ENCODE results near the gene ERBB4. TPM values are rescaled to one million over a fixed set of nuclear protein-coding genes. Genes with fewer than 3 reads are reported as not detected.
A peak's percentile ranks its signal among the peaks of the same experiment; 100 is the strongest.

ERBB4 gene
- total RNA-seq, 6 donors from 2014 or later: 3.3 to 24.2 (median 11.7) TPM

DNA sequence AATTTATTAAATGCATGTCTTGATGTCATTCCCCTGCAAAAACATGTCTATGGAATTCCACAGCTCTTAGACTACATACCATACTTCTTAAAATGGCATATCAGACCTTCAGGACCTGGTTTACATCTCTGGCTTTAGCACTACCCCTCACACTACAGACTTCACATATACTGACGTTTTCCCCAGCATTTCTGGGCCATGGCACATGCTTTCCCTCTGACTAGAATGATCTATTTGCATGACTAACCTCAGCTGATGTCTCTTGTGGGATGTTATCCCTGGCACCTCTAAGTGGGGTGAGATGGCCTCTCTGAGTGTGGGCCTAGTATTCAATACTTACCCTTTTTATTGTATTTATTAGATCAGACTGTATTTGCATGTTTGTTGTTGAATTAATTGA, 381.6 kb downstream of the ERBB4 start:
- Histone ChIP-seq H3K4me1 (no peaks in the 10 kb centered on the region), H3K9me3 (no peaks in the 10 kb centered on the region), H3K27ac (no peak overlapping the region), H3K4me3 (no peak overlapping the region), H3K36me3 (no peaks in the 10 kb centered on the region), H3K27me3 (no peaks in the 10 kb centered on the region)
- no peak for DNase-seq
- TF ChIP-seq, protein P1, sequence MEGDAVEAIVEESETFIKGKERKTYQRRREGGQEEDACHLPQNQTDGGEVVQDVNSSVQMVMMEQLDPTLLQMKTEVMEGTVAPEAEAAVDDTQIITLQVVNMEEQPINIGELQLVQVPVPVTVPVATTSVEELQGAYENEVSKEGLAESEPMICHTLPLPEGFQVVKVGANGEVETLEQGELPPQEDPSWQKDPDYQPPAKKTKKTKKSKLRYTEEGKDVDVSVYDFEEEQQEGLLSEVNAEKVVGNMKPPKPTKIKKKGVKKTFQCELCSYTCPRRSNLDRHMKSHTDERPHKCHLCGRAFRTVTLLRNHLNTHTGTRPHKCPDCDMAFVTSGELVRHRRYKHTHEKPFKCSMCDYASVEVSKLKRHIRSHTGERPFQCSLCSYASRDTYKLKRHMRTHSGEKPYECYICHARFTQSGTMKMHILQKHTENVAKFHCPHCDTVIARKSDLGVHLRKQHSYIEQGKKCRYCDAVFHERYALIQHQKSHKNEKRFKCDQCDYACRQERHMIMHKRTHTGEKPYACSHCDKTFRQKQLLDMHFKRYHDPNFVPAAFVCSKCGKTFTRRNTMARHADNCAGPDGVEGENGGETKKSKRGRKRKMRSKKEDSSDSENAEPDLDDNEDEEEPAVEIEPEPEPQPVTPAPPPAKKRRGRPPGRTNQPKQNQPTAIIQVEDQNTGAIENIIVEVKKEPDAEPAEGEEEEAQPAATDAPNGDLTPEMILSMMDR (IDR thresholded peaks at IDR 0.05): no peak
- TF ChIP-seq POLR2AphosphoS5 (IDR thresholded peaks at IDR 0.05) (no peak), POLR2A (IDR thresholded peaks at IDR 0.05) (no peak), EP300 (IDR thresholded peaks at IDR 0.05) (no peak)
- no peak for ATAC-seq (ENCODE audit: low FRiP score in 2 of 2)
- WGBS, 2 donors: 63% methylated on average over 1 of the region's 1 CpG

DNA sequence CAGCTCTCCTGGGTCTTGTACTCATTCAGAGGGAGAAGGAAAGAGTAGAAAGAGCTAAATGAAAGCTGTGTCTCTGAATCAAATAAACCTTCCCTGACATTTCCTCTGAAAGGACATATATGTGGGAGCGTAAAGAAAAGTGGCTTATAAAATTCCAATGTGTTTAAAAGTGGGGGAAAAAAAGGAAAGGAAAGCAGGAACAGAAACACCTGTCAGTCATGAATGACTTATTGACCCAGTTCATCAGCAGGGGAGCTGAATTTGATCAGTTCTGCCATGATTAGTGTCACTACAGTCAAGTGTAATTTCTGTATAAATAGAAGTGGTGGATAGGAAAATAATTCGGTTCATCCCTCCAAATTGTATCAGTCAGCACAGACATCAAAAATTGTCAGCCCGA, 382.5 kb downstream of the ERBB4 start:
- H3K4me3 ChIP-seq: no peak overlapping the region
- H3K27ac ChIP-seq: no peak overlapping the region
- no peaks in the 10 kb centered on the region for H3K27me3 ChIP-seq
- ATAC-seq (ENCODE audit: low FRiP score in 2 of 2) (no peak), DNase-seq (no peak)
- no peaks in the 10 kb centered on the region for H3K9me3 ChIP-seq
- H3K36me3 ChIP-seq: no peaks in the 10 kb centered on the region
- TF ChIP-seq, protein P1 (IDR thresholded peaks at IDR 0.05): no peak
- TF ChIP-seq POLR2A (IDR thresholded peaks at IDR 0.05): no peak
- TF ChIP-seq POLR2AphosphoS5 (IDR thresholded peaks at IDR 0.05): no peak
- TF ChIP-seq EP300 (IDR thresholded peaks at IDR 0.05): no peak
- no peaks in the 10 kb centered on the region for H3K4me1 ChIP-seq
- WGBS, 2 donors: 89 to 90% methylated on average over 3 of the region's 3 CpGs

DNA sequence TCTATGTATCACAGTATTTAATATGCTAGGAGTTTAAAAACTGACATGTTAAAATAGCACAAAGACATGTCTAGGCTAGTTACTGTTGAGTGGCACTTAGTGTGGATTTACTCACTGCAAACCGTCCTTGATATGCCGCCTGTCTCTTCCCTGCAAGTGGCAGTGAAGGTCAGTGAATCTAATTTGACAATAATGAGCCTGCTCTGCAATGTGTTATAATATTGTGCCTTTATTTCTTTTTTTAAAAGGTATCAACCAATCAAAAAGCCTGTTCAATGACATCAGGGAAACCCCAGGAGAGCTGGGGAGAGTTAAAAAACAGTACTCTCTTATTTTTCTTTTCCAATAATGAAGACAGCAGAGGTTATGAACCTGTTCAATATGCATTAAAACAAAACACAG, 384.1 kb downstream of the ERBB4 start:
- 71 to 72% methylated on average over 2 of the region's 2 CpGs for WGBS, 2 donors
- ATAC-seq (ENCODE audit: low FRiP score in 2 of 2) (no peak), DNase-seq (no peak)
- no peaks in the 10 kb centered on the region for H3K9me3 ChIP-seq
- no peaks in the 10 kb centered on the region for H3K27me3 ChIP-seq
- no peak for TF ChIP-seq POLR2AphosphoS5 (IDR thresholded peaks at IDR 0.05)
- no peak for TF ChIP-seq EP300 (IDR thresholded peaks at IDR 0.05)
- no peak for TF ChIP-seq POLR2A (IDR thresholded peaks at IDR 0.05)
- TF ChIP-seq, protein P1 (IDR thresholded peaks at IDR 0.05): no peak
- no peaks in the 10 kb centered on the region for H3K4me1 ChIP-seq
- H3K27ac ChIP-seq: no peak overlapping the region
- no peak overlapping the region for H3K4me3 ChIP-seq
- no peaks in the 10 kb centered on the region for H3K36me3 ChIP-seq

DNA sequence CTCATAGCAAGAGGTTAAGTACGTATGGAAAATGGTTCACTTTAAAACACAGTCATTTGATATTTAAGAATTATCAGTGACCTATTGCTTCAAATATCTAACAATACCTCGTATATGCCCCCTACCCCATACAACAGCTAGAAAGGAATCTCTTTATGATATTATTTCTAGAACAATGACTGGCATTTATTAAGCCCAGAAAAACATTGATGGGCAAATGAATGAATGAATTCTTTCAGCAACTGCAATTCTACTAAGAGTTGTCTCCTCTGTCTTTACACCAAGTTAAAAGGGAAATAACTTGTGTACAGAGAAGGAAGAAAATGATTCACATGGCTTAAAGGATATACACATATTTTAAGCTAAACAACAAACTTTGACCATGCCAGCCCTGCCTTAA, 384.7 kb downstream of the ERBB4 start:
- Histone ChIP-seq H3K9me3 (no peaks in the 10 kb centered on the region), H3K27me3 (no peaks in the 10 kb centered on the region), H3K36me3 (no peaks in the 10 kb centered on the region), H3K4me3 (no peak overlapping the region), H3K4me1 (no peaks in the 10 kb centered on the region), H3K27ac (no peak overlapping the region)
- TF ChIP-seq EP300 (IDR thresholded peaks at IDR 0.05): no peak
- ATAC-seq (ENCODE audit: low FRiP score in 2 of 2): no peak
- WGBS, 2 donors: 76 to 82% methylated on average over 2 of the region's 2 CpGs
- DNase-seq: no peak

DNA sequence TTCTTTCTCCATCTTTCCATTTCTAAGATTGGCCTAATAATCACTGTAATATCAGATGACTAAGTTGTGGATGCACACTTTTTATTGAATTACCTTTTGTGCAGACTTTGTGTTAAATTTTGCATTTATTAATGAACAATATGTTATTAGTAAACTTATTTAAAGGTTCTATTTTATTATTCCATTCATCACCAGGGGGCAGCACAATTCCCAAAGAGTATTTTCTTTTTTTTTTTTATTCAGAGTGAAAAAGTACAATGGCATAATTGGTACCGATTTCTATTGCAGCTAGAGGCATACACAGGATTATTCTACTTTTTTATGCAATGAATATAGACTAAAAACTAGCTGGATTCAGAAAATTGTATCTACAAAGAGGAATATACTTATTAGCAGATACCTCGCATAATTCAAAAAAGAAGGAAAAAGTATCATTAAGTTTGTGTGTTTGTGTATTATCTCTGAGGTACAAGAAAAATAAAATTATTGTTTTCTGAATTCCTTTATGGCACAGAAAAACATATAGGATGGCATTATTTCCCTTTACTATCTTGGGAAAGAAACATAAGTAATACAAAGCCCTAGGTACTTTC, 390.6 kb downstream of the ERBB4 start:
- Histone ChIP-seq H3K36me3 (no peaks in the 10 kb centered on the region), H3K27ac (no peak overlapping the region), H3K4me3 (no peak overlapping the region), H3K4me1 (no peaks in the 10 kb centered on the region), H3K9me3 (no peaks in the 10 kb centered on the region), H3K27me3 (no peaks in the 10 kb centered on the region)
- ATAC-seq (ENCODE audit: low FRiP score in 2 of 2) (no peak), DNase-seq (no peak)
- WGBS, 2 donors: 52 to 61% methylated on average over 2 of the region's 2 CpGs
- no peak for TF ChIP-seq EP300 (IDR thresholded peaks at IDR 0.05)
- TF ChIP-seq, protein P1 (IDR thresholded peaks at IDR 0.05): peak in 1 of 6 experiments; percentile 6
